HG03196 (cell line): ENCODE results near the gene PFKFB3.

Experiments used
- ATAC-seq: cut with Tn5 transposase; IDR thresholded peaks from one replicate; pipeline ENCODE4 v1.9.1; 2021; ENCODE audit not compliant: unreplicated experiment

Gene PFKFB3

DNA sequence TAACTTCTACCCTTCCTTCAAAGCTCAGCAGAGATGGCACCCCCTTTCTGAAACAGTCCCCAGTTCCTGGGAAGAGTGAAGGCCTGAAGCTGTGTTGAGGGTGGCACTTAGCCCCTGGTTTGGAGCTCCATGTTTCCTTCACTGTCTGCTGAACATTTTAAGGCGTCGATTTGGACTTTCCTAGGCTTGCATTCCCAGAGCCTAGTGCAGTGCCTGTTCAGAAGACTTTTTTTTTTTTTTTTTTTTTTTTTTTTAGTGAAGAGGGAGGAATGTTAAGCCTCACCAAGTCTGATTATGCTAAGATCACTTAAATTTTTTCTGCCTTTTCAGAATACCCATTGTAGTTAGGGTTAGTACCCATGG, 97.0 kb downstream of the PFKFB3 start:
- ATAC-seq = no peak

- ATAC-seq = peak; percentile 84
These were observed 97.5 kb downstream of the PFKFB3 start for GRCh38 chr10:6300106-6300783.

GRCh38 chr10:6300784-6301460, 98.2 kb downstream of the PFKFB3 start:
- ATAC-seq = no peak

DNA sequence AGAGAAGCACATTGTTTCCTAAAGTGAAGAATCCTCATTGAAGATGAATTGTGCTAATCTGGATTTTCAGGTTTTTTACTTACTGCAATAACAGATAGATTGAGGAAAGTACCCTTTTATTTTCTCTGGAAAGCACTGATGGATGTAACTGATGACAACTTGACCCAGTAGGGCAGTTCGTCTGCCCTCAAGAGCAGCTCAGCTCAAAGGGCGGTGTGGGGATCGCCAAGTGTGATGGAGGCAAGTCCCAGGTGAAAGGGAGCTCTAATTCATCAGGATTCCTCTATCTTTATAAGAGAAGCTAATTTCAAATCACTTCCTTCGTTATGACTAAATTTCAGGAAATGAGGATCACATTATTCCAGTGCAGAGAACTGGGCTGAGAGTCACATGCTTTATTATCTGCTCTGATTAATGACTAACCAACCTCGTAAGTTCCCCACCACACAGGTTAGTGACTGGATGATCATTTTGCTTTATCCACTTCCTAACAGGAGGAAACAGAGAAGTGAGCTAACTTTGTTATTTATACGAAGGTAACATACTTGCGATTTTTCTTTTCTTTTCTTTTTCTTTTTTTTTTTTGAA, 98.8 kb downstream of the PFKFB3 start:
- ATAC-seq = no peak
